BE2C (cell line): ENCODE measurements around the gene CDC45.

Source experiments
- DNase-seq: peaks from one replicate; pipeline ENCODE4 v3.0.0-alpha.2; 2020
- H3K27me3 ChIP-seq: fragments of 250-450 bp; sonication (Bioruptor Pico); 2 replicates; pipeline ENCODE4 v1.5.1; 2020; ENCODE audit warnings: mild to moderate bottlenecking
- H3K36me3 ChIP-seq: fragments of 250-450 bp; sonication (Bioruptor Pico); 2 replicates; pipeline ENCODE4 v1.5.1; 2020; ENCODE audit warnings: mild to moderate bottlenecking
- H3K4me1 ChIP-seq: fragments of 250-450 bp; sonication (Bioruptor Pico); 2 replicates; pipeline ENCODE4 v1.5.1; 2020
- H3K4me3 ChIP-seq: 2 replicates; pipeline ENCODE4 v1.5.1; 2011; ENCODE audit warnings: low read depth, low read length
- H3K9me3 ChIP-seq: fragments of 250-450 bp; sonication (Bioruptor Pico); 2 replicates; pipeline ENCODE4 v1.5.1; 2020
- CTCF ChIP-seq: IDR thresholded peaks from 2 replicates; pipeline ENCODE4 v1.5.1; 2012; ENCODE audit warnings: mild to moderate bottlenecking, low read depth, low read length

The CDC45 gene

GRCh38 chr22:19507534-19507861 lies 27.8 kb downstream of the CDC45 start:
- no peaks in the 10 kb centered on the region for H3K27me3 ChIP-seq
- H3K4me1 ChIP-seq: no peaks in the 10 kb centered on the region
- TF ChIP-seq CTCF: no peak
- no peak for DNase-seq
- H3K4me3 ChIP-seq: no peak overlapping the region
- peaks cover 52% of the 10 kb centered on the region for H3K36me3 ChIP-seq
- H3K9me3 ChIP-seq: no peaks in the 10 kb centered on the region

GRCh38 chr22:19508024-19508776 lies 28.5 kb downstream of the CDC45 start:
- no peak for DNase-seq
- H3K36me3 ChIP-seq: peaks cover 56% of the 10 kb centered on the region
- H3K9me3 ChIP-seq: no peaks in the 10 kb centered on the region
- H3K4me3 ChIP-seq: no peak overlapping the region
- no peaks in the 10 kb centered on the region for H3K4me1 ChIP-seq
- no peak for TF ChIP-seq CTCF
- H3K27me3 ChIP-seq: no peaks in the 10 kb centered on the region

GRCh38 chr22:19509191-19509590 lies 29.5 kb downstream of the CDC45 start:
- Histone ChIP-seq H3K9me3 (no peaks in the 10 kb centered on the region), H3K4me1 (no peaks in the 10 kb centered on the region), H3K4me3 (no peak overlapping the region), H3K36me3 (peaks cover 60% of the 10 kb centered on the region), H3K27me3 (no peaks in the 10 kb centered on the region)
- no peak for TF ChIP-seq CTCF
- no peak for DNase-seq

GRCh38 chr22:19509923-19510322 lies 30.2 kb downstream of the CDC45 start:
- Histone ChIP-seq H3K4me3 (no peak overlapping the region), H3K9me3 (no peaks in the 10 kb centered on the region), H3K27me3 (no peaks in the 10 kb centered on the region), H3K4me1 (no peaks in the 10 kb centered on the region), H3K36me3 (peaks cover 66% of the 10 kb centered on the region)
- no peak for DNase-seq
- TF ChIP-seq CTCF: no peak

- Histone ChIP-seq H3K36me3 (peaks cover 66% of the 10 kb centered on the region), H3K4me1 (no peaks in the 10 kb centered on the region), H3K9me3 (no peaks in the 10 kb centered on the region), H3K4me3 (no peak overlapping the region), H3K27me3 (no peaks in the 10 kb centered on the region)
- no peak for DNase-seq
- no peak for TF ChIP-seq CTCF
These were observed 31.2 kb downstream of the CDC45 start for GRCh38 chr22:19510919-19511341.

GRCh38 chr22:19513823-19514222 lies 34.1 kb downstream of the CDC45 start:
- Histone ChIP-seq H3K4me3 (no peak overlapping the region), H3K36me3 (peaks cover 60% of the 10 kb centered on the region), H3K27me3 (no peaks in the 10 kb centered on the region), H3K9me3 (no peaks in the 10 kb centered on the region), H3K4me1 (no peaks in the 10 kb centered on the region)
- DNase-seq: no peak
- no peak for TF ChIP-seq CTCF
